Measurements from ENCODE around the gene C1QTNF8.

- TF ChIP-seq POLR2A (IDR thresholded peaks at IDR 0.05): no peak
- no peak for TF ChIP-seq CTCF (IDR thresholded peaks at IDR 0.05)
Measured at GRCh38 chr16:1093284-1094123, 2.5 kb downstream of the C1QTNF8 start.
